Gastroesophageal sphincter (tissue), 3 donors: Measurements from ENCODE around the gene TMEM138.

ENCODE experiments used
- CTCF ChIP-seq, 4 experiments: fragments of 200-600 bp in 2 of 4; fragments of 450-650 bp in 2 of 4; sonication (generic) in 1 of 4; IDR thresholded peaks; one replicate each; pipeline ENCODE4 v1.5.1; 2017 to 2019; ENCODE audit warnings: antibody characterized with exemption in 4 of 4, mild to moderate bottlenecking in 2 of 4, moderate library complexity in 2 of 4
- POLR2A ChIP-seq, 2 donors: fragments of 450-650 bp; IDR thresholded peaks; one replicate each; pipeline ENCODE4 v1.6.1; 2017; ENCODE audit warnings: antibody characterized with exemption in 2 of 2, mild to moderate bottlenecking in 2 of 2, moderate library complexity in 1 of 2

GRCh38 chr11:61345954-61346843 lies 16.0 kb upstream of the TMEM138 start:
- TF ChIP-seq CTCF (IDR thresholded peaks at IDR 0.05): no peak
- TF ChIP-seq POLR2A (IDR thresholded peaks at IDR 0.05): no peak
